ENCODE measurements around the gene CACNA2D3. TPM values are rescaled to one million over a fixed set of nuclear protein-coding genes. Genes with fewer than 3 reads are reported as not detected.
"Not testable (repeated sequence)": the region's sequence is repeated elsewhere in the genome, so short reads cannot be mapped to it uniquely, and the experiment has no call there.

The CACNA2D3 gene
- polyA plus RNA-seq, 3 donors = 1.2 to 1.9 (median 1.7) TPM

DNA sequence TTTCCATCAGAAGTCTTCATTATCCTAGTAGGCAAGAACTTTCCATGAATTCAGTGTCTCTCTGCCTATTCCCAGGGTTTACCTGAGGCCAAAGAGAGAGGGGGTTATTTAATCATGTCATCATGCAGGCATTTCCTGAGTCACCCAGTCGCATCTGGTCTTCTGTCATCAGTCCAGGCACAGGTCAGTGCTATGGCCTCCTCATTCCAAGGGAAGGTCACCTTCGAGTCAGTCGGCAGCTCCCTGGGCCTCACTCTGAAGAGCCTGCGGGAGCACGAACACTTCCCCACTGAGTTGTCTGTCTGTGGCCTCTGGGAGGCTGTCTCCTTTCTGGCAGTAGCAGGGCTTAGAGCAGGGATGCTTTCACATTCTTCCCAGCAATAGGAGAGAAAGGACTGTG, 831.7 kb downstream of the CACNA2D3 start:
- DNase-seq (ENCODE audit: extremely low read depth in 1 of 11, low read depth in 9 of 11, low spot score in 4 of 11) = no peak

DNA sequence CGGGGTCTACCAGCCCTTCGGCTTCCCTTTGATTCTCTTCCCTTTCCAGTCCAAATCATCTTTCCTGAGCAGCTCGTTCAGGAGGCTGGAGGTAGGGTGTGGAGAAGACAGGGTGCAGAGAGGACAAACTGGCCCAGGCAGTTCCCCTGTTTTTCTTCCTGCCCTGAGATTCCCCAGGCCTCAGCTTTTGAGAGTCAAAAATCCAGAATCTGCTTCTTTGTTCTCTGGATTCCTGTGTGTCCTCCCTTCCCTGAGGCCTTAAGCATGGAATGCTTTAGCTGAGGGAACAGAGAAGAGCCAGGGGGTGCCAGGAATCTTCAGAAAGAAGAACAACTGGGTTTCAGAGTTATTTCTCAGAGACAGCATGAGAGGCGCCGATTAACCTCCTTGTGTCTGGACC, 832.2 kb downstream of the CACNA2D3 start:
- no peak for DNase-seq (ENCODE audit: extremely low read depth in 1 of 11, low read depth in 9 of 11, low spot score in 4 of 11)

DNA sequence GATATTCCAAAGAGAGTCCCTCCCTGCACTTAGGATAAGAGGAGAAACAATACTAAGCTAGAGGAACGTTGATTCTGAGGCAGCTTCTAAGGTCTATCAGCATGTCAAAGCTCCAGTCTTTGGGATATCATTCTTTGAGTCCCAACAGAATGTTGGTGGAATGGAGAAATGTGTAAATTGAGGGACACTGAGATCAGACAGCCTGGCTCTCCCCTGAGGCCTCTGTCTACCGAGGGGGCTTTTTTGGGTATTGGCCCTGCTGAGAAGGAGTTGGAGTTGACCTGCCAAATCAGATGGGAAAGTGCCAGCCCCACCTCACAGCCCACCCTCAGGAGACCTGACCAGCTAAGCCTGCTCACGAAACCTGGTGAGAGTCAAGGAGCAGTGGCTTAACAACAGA, 833.1 kb downstream of the CACNA2D3 start:
- no peak for DNase-seq (ENCODE audit: extremely low read depth in 1 of 11, low read depth in 9 of 11, low spot score in 4 of 11)

DNA sequence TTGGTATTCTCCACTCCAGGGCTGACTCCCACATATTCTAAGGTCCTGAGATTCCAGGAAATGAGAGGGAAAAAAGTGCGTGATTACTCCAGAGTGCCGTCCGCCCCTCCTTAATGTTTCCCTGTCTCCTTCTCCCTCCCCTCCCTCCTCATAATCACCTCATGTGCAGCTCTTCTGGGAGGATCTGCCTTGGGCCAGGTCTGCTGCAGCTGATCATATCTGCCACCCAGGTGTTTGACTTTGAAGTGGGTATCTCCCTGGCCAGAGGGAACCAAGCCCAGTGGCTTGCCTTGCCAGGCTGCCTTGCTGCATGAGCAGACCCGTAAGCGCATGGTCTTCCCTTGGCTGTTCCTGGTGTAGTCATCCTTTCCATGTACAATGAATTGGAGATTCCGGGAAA, 833.6 kb downstream of the CACNA2D3 start:
- no peak for DNase-seq (ENCODE audit: extremely low read depth in 1 of 11, low read depth in 9 of 11, low spot score in 4 of 11)

DNA sequence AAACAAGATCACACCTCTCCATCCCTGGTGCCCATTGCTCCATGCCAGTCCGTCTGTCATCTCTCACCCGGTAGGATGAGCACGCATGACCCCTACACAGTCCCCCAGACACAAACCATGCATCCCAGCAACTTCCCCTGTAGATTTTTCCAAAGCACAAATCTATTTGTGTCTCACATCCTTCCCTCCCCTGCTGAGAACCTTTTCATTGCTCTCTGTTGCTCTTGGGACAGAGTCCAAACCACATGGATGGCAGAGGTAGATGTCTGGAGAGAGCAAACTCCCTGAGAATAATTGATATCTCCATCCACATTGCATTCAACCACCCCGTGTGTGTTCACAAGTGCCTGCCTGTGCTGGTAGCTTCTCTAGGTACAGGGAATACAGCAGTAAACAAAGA, 835.4 kb downstream of the CACNA2D3 start:
- no peak for DNase-seq (ENCODE audit: extremely low read depth in 1 of 11, low read depth in 9 of 11, low spot score in 4 of 11)

DNA sequence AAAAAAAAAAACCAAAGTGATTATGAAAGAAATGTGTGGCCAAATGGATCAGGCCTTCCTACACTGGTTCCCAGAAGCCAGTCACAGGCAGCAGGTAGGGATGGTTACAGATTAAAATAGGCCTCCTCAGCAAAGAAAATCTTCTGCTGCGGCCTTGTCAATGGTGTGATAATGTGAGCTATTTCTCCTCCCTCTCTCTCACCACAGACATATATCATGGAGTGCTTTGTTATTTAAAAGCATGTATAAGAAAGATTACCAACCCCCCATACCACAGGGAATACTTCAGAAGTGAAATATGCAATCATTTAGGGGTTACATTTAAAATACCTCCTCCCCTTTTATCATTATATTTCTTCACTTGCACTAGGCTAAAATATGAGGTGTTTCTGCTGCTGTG, 837.7 kb downstream of the CACNA2D3 start:
- no peak for DNase-seq (ENCODE audit: extremely low read depth in 1 of 11, low read depth in 9 of 11, low spot score in 4 of 11)

DNA sequence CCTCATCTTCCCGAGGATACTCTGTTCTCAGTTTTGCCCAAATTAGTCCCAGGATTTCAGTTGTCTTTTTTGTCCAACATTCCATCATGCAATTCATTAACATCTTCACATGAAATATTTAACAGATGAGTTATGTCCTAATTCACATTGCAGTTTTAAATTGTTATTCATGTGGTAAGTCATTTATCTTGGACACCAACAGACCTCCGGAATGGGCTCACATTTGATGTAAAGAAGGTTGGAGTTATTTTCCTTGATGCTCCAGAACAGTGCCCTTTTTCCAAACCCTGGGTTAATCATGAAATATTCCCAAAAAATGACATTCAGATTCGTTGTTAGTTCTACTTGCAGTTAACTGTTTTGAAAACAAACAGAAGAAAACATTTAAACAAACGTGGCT, 838.3 kb downstream of the CACNA2D3 start:
- no peak for DNase-seq (ENCODE audit: extremely low read depth in 1 of 11, low read depth in 9 of 11, low spot score in 4 of 11)

DNA sequence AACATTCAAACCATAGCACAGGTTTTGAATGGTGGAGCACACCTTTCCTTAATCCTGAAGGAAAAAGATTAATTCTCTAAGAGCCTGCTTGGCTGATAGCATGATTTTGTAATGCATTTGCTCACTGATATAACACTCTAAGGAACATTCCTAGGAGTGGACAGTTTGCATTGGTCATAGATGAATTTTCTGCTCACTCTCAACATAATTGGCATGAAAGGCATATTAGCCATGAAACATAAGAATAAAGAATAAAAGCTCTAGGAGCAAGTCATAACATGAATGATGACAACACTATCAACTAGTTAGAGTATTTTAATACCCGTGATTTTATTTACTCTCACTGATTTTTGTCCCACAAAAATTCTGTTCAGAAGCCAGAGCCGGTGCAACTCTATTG, 839.8 kb downstream of the CACNA2D3 start:
- DNase-seq (ENCODE audit: extremely low read depth in 1 of 11, low read depth in 9 of 11, low spot score in 4 of 11) = no peak

DNA sequence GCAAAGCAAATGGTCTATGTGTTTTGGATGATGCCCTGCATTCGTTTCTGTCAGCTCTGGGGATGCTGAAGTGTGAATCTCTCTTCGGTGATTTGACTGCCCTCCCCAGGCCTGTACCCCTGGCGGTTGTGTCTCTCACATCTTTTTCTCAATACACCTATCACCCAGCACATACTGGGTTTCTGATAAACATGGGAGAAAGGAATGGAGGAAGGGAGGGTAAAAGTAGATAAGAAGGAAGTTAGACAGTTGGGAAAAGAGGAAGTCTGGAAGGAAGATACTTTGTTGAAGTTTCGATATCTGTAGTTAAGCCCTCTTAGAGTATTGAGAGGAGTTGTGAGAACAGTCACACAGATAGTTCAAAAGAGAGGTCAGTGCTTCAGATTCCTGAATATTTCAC, 841.3 kb downstream of the CACNA2D3 start:
- DNase-seq (ENCODE audit: extremely low read depth in 1 of 11, low read depth in 9 of 11, low spot score in 4 of 11) = no peak

DNA sequence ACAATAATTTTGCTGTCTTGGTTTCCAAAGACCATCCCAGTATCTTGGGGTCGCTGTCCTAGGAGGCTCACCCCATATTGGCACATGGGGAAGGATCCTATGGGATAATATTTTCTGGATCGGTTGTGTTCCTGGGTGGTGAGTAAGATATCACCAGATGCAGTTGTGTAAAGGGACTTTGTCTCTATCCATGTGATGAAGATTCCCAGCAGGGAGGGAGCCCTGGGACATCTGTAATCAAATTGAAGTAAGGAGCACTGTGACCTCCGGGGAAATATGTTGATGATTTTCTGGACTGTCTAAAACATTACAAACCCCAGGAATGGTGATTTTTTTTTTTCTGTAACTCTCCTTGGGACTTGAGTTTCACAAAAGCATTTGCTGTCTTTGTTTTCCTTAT, 841.7 kb downstream of the CACNA2D3 start:
- no peak for DNase-seq (ENCODE audit: extremely low read depth in 1 of 11, low read depth in 9 of 11, low spot score in 4 of 11)

DNA sequence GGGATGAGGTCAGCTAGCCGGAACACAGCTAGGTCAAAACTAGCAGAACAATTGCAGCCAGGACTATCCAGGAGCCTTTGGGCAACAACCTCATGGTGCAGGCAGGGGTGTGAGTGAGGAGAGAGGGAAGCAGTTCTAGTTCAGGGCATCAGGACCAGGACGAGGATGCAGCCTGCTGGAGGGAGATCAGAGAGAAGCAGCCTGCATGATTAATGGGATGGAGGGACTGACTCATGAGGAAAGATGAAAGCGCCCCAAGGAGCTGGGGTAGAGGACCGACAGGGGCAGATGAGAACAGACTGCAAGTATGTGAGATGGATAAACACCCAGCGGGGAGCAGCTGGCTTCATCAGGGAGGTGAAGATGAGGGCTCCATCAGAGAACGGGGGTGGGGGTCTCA, 843.4 kb downstream of the CACNA2D3 start:
- no peak for DNase-seq (ENCODE audit: extremely low read depth in 1 of 11, low read depth in 9 of 11, low spot score in 4 of 11)

DNA sequence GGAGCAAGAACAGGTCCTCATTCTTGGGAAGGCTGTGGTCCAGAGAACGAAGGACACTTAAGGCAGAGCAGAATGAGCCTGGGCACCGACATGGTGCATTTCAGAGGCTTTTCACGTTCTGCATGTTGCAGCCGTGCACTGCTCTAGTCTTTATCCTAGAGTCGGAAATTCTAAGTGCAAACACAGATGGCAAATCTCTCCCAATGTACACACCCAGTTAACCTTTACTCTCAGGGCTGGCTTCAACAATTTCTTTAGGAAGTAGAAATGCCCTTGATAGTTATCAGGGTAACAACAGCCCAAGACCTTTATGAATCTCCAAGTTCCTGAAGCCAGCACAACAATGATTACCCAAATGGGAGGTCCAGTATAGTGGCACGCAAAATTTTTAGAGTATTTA, 844.6 kb downstream of the CACNA2D3 start:
- DNase-seq (ENCODE audit: extremely low read depth in 1 of 11, low read depth in 9 of 11, low spot score in 4 of 11) = no peak

DNA sequence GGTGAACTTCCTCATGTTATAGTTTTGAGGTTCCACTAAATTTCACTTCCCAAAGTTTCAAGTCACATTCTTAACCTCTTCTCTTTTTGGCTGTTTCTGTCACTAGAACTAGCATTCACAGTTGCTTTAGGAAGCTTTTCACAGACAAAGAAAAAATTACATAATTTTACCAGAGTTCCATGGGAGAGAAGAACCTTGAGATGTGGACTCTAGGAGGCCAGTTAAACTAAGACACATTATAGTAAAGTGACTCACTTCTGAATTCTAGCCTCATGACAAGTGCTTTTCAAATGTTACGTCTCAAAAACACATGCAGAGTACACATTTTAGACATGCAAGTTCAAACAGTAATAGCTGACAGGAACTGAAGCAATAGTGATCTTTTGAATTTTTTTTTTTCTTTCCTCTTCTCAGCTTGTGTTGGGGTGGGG, 845.4 kb downstream of the CACNA2D3 start:
- DNase-seq (ENCODE audit: extremely low read depth in 1 of 11, low read depth in 9 of 11, low spot score in 4 of 11) = no peak

DNA sequence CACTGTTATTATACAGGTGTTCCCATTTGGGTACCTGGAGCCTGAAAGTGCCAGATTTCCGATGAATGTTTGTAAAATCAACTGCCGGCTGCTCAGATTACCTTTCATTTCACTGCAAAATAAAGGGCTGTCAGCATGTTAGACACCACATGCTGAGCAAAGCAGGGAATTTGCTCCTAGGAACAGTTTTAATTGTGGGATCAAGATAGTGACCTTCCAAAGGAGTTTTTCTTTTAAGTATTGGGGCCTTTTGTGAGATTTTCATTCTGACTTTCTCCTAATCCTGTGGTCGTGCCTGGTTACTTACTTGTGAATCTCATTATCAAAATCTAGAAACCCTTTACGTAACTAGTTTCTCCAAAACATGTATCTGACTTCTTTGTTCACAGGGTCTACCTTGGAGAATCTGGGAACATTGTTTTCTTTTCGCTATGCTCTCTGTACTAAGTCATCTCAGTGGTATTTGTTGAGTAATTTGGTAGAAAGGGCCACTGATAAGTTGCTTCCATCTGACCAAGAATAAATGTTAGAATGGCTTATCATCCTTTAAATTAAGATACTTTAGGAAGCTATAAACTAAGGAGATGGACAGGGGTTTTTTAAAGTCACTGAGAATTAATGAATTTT, 846.3 kb downstream of the CACNA2D3 start:
- no peak for DNase-seq (ENCODE audit: extremely low read depth in 1 of 11, low read depth in 9 of 11, low spot score in 4 of 11)

DNA sequence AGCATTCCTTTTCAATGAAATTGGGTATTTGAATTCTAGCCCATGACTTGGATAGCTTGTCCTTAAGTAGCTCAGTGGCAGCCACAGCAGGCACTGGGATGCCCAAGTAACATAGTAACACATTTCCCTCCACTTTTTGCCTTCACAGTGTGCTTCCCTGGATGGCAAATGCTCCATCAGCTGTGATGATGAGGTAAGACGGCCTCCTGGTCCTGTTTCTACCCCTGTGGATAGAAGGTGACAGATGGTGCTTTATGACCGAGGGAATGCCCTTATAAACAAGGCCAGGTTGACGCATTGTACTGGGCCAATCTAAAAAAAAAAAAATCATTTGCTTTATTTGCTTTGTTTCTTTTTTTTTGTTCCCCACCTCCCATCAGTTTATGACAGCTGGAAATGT, 847.3 kb downstream of the CACNA2D3 start:
- DNase-seq (ENCODE audit: extremely low read depth in 1 of 11, low read depth in 9 of 11, low spot score in 4 of 11) = no peak

DNA sequence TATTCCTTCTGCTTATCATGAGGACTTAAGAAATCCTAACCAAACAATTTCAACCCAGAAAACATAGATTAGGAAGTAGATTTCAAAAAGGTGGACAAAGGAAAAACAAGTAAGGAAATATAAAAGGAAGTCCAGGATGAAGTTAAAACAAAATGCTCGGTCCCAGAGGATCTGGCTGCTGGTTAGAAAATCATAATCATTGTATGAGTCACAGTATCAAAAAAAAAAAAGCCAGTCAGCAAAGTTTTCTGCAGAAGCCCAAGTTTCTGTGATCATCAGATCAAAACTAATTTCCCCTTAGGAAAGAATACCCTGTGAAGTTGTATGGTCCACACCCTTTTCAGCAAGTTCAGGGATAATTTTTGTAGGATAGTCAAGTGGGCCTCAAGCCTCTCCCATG, 848.5 kb downstream of the CACNA2D3 start:
- DNase-seq (ENCODE audit: extremely low read depth in 1 of 11, low read depth in 9 of 11, low spot score in 4 of 11) = no peak

DNA sequence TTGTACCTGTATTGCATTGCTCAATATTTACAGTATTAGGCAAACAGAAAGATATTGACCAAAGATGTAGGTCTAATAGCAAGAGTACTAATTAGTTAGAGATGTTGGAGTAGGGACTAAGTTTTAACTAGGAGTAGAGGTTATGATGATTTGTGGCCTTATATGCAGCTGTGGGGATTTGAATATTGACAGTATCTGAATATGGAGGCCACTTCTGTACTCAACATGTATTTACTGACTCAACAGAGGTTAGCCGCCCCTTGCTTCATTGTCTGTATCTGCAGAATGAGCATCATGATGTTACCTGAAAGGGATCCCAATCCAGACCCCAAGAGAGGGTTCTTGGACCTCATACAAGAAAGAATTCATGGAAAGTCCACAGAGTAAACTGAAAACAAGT, 855.1 kb downstream of the CACNA2D3 start:
- DNase-seq (ENCODE audit: extremely low read depth in 1 of 11, low read depth in 9 of 11, low spot score in 4 of 11) = no peak

DNA sequence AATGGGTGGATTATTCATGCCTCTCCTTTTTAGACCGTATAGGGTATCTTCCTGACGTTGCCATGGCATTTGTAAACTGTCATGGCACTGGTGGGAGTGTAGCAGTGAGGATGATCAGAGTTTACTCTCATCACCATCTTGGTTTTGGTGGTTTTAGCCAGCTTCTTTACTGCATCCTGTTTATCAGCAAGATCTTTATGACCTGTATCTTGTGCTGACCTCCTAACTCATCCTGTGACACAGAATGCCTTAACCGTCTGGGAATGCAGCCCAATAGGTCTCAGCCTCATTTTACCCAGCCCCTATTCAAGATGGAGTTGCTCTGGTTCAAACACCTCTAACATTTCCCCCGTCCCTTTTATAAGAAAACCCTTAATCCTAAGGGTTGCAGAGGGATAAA, 855.6 kb downstream of the CACNA2D3 start:
- DNase-seq (ENCODE audit: extremely low read depth in 1 of 11, low read depth in 9 of 11, low spot score in 4 of 11) = not testable (repeated sequence)

DNA sequence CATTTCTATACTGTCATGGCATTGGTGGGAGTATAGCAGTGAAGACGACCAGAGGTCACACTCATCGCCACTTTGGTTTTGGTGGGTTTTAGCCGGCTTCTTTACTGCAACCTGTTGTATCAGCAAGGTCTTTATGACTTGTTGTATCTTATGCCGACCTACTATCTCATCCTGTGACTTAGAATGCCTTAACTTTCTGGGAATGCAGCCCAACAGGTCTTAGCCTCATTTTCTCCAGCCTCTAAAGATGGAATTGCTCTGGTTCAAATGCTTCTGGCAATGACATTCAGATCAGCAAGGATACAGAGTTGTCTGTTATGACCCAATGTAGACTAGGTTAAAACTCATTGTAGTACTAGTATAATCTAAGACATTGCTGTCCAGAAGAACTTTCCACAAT, 860.5 kb downstream of the CACNA2D3 start:
- no peak for DNase-seq (ENCODE audit: extremely low read depth in 1 of 11, low read depth in 9 of 11, low spot score in 4 of 11)

DNA sequence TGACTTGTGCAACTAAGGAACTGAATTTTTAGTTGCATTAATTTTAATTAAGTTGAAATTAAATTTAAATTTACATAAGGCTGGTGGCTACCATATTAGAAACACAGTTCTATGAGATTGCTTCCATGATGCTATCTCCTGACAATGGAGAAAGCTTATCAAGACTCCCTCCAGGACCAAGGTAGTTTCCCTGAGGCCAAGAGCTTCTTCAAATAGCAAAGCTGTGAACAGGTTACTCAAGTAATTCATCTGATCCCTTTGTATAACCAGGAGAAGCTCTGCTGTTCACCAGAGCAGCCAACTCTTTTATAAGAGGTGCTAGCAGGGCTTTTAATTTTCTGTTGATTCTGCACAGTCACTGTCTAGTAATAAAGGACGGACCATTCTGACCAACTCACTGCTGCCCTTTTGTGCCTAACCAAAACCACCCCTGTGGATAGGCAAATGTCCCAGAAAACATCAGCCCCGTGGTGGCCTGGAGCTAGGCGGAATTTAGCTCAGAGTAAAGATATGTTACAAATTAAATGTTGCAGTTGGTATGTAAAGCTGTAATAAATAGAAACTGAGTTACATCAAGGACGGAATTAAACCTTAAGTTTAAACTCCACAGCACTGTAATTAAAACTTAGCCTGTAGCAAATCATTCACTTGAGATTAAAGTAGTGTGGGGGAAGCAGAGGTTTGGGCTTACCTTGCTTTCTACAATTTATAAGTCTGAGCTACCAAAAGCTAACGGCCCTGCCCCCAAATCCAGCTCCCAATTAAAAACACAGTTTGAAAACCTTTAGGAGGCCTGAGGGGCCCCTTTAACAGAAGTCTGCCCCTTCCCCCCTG, 861.1 kb downstream of the CACNA2D3 start:
- DNase-seq (ENCODE audit: extremely low read depth in 1 of 11, low read depth in 9 of 11, low spot score in 4 of 11) = peak in 1 of 11 donors; percentile 26

DNA sequence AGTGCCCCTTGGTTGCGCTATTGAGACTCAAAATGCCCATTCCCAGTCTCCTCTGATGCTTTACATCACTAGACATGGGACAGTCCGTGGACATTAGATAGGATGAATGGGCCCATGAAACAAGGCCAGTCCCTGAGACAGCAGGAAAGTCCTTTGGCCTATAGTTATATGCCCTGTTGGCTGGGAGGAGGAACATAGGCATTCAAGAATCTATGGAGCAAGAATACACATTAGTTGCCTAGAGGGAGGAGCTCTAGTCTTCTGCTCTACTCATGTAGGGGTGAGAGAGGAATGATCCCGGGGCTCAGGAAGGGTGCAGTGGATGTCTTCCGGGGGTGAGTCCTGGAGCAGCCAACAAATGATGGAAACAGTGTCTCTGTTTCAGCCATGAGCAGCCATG, 863.5 kb downstream of the CACNA2D3 start:
- no peak for DNase-seq (ENCODE audit: extremely low read depth in 1 of 11, low read depth in 9 of 11, low spot score in 4 of 11)

Data from renal cortex interstitium (tissue), 11 donors.